K562 (cell line): ENCODE results near the gene TSR3. TPM values are rescaled to one million over a fixed set of nuclear protein-coding genes. Genes with fewer than 3 reads are reported as not detected.

Experiments
- AFF4 ChIP-seq: sonication (generic); formaldehyde crosslinking; IDR thresholded peaks from 2 replicates; pipeline ENCODE4 v1.8.0; 2023; ENCODE audit warnings: mild to moderate bottlenecking, missing genetic modification reagents
- CC2D1A ChIP-seq: fragments of 450-650 bp; IDR thresholded peaks from 2 replicates; pipeline ENCODE4 v1.6.1; 2017; ENCODE audit warnings: mild to moderate bottlenecking
- GTF2F1 ChIP-seq: IDR thresholded peaks from 2 replicates; pipeline ENCODE4 v1.6.1; 2011; ENCODE audit warnings: low read depth, low read length, improper control_type of control experiment
- HINFP ChIP-seq: fragments of 450-650 bp; conservative IDR thresholded peaks from 2 replicates; pipeline ENCODE4 v1.6.1; 2016; ENCODE audit warnings: missing genetic modification characterization, low read depth, mild to moderate bottlenecking, control low read depth, missing compliant biosample characterization
- MTA2 ChIP-seq: fragments of 450-650 bp; IDR thresholded peaks from 2 replicates; pipeline ENCODE4 v1.6.1; 2016; ENCODE audit warnings: low read depth
- NFRKB ChIP-seq: fragments of 450-650 bp; IDR thresholded peaks from 2 replicates; pipeline ENCODE4 v1.6.1; 2016; ENCODE audit warnings: low read depth
- SREBF1 ChIP-seq: fragments of 150-350 bp; IDR thresholded peaks from 2 replicates; pipeline ENCODE4 v1.6.1; 2014; ENCODE audit warnings: antibody characterized with exemption, low read depth, low read length, borderline replicate concordance
- ZBTB7A ChIP-seq: IDR thresholded peaks from 2 replicates; pipeline ENCODE4 v1.6.1; 2011; ENCODE audit warnings: low read depth, mild to moderate bottlenecking, low read length, moderate library complexity, borderline replicate concordance; ENCODE audit not compliant: control insufficient read depth
- ZNF197 ChIP-seq: fragments of 200-800 bp; sonication (Bioruptor generic); IDR thresholded peaks from 2 replicates; pipeline ENCODE4 v1.6.1; 2016; ENCODE audit warnings: low read depth, missing genetic modification characterization, missing compliant biosample characterization
- ZNF512 ChIP-seq: IDR thresholded peaks from 2 replicates; pipeline ENCODE4 v1.6.1; 2016; ENCODE audit warnings: missing genetic modification characterization, missing compliant biosample characterization
- ZNF589 ChIP-seq: fragments of 200-800 bp; sonication (Bioruptor generic); IDR thresholded peaks from 2 replicates; pipeline ENCODE4 v1.6.1; 2016; ENCODE audit warnings: low read depth, missing genetic modification characterization, missing compliant biosample characterization
- polyA plus RNA-seq, 8 experiments: library from polyadenylated mRNA; depleted of rRNA in 4 of 8; stranded (reverse) in 5 of 8; unstranded in 3 of 8; fragments of >200 nt; fragmentation: Nextera tagmentation in 2 of 8; fragmentation: Illumina TruSeq in 1 of 8; extraction: Ambion mirVana in 2 of 8; extraction: Trizol in 1 of 8; gene quantifications; 2 replicates each; pipeline versions ENCODE4 v1.2.1 to v1.2.3, GENCODE V29; 2011 to 2014; ENCODE audit warnings: inconsistent platforms in 1 of 8, missing spikeins in 1 of 8
- total RNA-seq, 7 experiments: library from RNA; depleted of rRNA in 6 of 7; stranded (reverse); fragments of >200 nt in 6 of 7; fragmentation: Illumina TruSeq in 2 of 7; extraction: Trizol in 2 of 7; gene quantifications; 2 replicates each; pipeline versions ENCODE4 v1.2.1 to v1.2.3, GENCODE V29; 2011 to 2021; ENCODE audit warnings: low replicate concordance in 1 of 7

TSR3 gene
- total and polyA plus RNA-seq, 9 of the 15 experiments (the other 6 are each of a cell fraction or from before 2014, with no cell fraction given): 1.5 to 74.8 (median 16.5) TPM

GRCh38 chr16:1308036-1308976, 43.4 kb downstream of the TSR3 start (continued):
- no peak for TF ChIP-seq SREBF1
- peak; percentile 95; the same call in 1 of the 2 replicates for TF ChIP-seq ZBTB7A
- no peak for TF ChIP-seq GTF2F1
- peak; percentile 96 for TF ChIP-seq NFRKB
- TF ChIP-seq AFF4 (CRISPR knock-in tag): 0 out of 2 replicates have a peak, but pooled peaks have one; percentile 32
- peak; percentile 38; the same call in 1 of the 2 replicates for TF ChIP-seq MTA2
- no peak for TF ChIP-seq HINFP (tag)
- 0 out of 2 replicates have a peak, but pooled peaks have one; percentile 23 for TF ChIP-seq ZNF589 (CRISPR knock-in tag)
- peak; percentile 43; the same call in 1 of the 2 replicates for TF ChIP-seq CC2D1A
- TF ChIP-seq ZNF512: peak; percentile 83
- TF ChIP-seq ZNF197 (CRISPR knock-in tag): peak; percentile 70; the same call in 1 of the 2 replicates
